GM23338 (cell line): ENCODE measurements around the gene C10orf90. TPM values are rescaled to one million over a fixed set of nuclear protein-coding genes. Genes with fewer than 3 reads are reported as not detected.

Experiments
- ATAC-seq: fragments of 200-7000 bp; cut with Tn5 transposase; 3 replicates; pipeline ENCODE4 v1.9.1; 2020
- DNase-seq: peaks from one replicate; pipeline ENCODE4 v3.0.0-alpha.2; 2015; ENCODE audit warnings: low spot score
- H2AFZ ChIP-seq: fragments of 200-600 bp; sonication (generic); 2 replicates; pipeline ENCODE4 v1.8.0; 2016; ENCODE audit warnings: antibody characterized with exemption, mild to moderate bottlenecking, moderate library complexity
- H3F3A ChIP-seq: fragments of 200-600 bp; sonication (generic); replicated peaks from 2 replicates; pipeline ENCODE4 v1.8.0; 2017; ENCODE audit warnings: antibody characterized with exemption, mixed run types, low read depth
- H3K27ac ChIP-seq: fragments of 200-600 bp; sonication (generic); 2 replicates; pipeline ENCODE4 v1.6.1; 2016; ENCODE audit warnings: low read depth
- H3K27me3 ChIP-seq: fragments of 200-600 bp; sonication (generic); 2 replicates; pipeline ENCODE4 v1.8.0; 2016; ENCODE audit warnings: mild to moderate bottlenecking, mixed run types, moderate library complexity; ENCODE audit not compliant: insufficient read depth
- H3K36me3 ChIP-seq: fragments of 200-600 bp; sonication (generic); 2 replicates; pipeline ENCODE4 v1.8.0; 2016; ENCODE audit warnings: mild to moderate bottlenecking; ENCODE audit not compliant: insufficient read depth
- H3K4me1 ChIP-seq: fragments of 200-600 bp; sonication (generic); 2 replicates; pipeline ENCODE4 v1.8.0; 2016; ENCODE audit warnings: mild to moderate bottlenecking, moderate library complexity; ENCODE audit not compliant: insufficient read depth
- H3K4me2 ChIP-seq: fragments of 200-600 bp; sonication (generic); 2 replicates; pipeline ENCODE4 v1.7.1; 2017; ENCODE audit warnings: mixed run types
- H3K4me3 ChIP-seq: fragments of 200-600 bp; sonication (generic); 2 replicates; pipeline ENCODE4 v1.6.1; 2016; ENCODE audit warnings: mixed run types
- H3K79me2 ChIP-seq: fragments of 200-600 bp; sonication (generic); replicated peaks from 2 replicates; pipeline ENCODE4 v1.8.0; 2017; ENCODE audit warnings: mild to moderate bottlenecking; ENCODE audit not compliant: insufficient read depth
- H3K9me2 ChIP-seq: fragments of 200-600 bp; sonication (generic); 2 replicates; pipeline ENCODE4 v1.8.0; 2017; ENCODE audit not compliant: insufficient read depth
- H4K20me1 ChIP-seq: fragments of 200-600 bp; sonication (generic); replicated peaks from 2 replicates; pipeline ENCODE4 v1.8.0; 2017; ENCODE audit warnings: mild to moderate bottlenecking; ENCODE audit not compliant: insufficient read depth
- H3K27ac Mint-ChIP-seq: 2 replicates; pipeline ENCODE4 v1.8.0; 2020; ENCODE audit warnings: inconsistent platforms, mild to moderate bottlenecking, moderate library complexity, mixed read lengths
- H3K27me3 Mint-ChIP-seq: 3 replicates; pipeline ENCODE4 v1.8.0; 2022; ENCODE audit warnings: low read depth, mild to moderate bottlenecking, moderate library complexity, mixed read lengths, inconsistent platforms; ENCODE audit not compliant: insufficient read depth, poor library complexity
- H3K36me3 Mint-ChIP-seq: 3 replicates; pipeline ENCODE4 v1.8.0; 2021; ENCODE audit warnings: low read depth, mild to moderate bottlenecking, inconsistent platforms, moderate library complexity, mixed read lengths
- H3K4me1 Mint-ChIP-seq: 3 replicates; pipeline ENCODE4 v1.8.0; 2020; ENCODE audit warnings: mild to moderate bottlenecking, inconsistent platforms, mixed read lengths
- H3K4me3 Mint-ChIP-seq: 3 replicates; pipeline ENCODE4 v1.8.0; 2021; ENCODE audit warnings: moderate library complexity, mild to moderate bottlenecking, inconsistent platforms, mixed read lengths
- H3K9me3 Mint-ChIP-seq: 3 replicates; pipeline ENCODE4 v1.8.0; 2020; ENCODE audit warnings: moderate library complexity, mild to moderate bottlenecking, inconsistent platforms, mixed read lengths
- CREB1 ChIP-seq: fragments of 250-450 bp; sonication (Bioruptor Pico); IDR thresholded peaks from 2 replicates; pipeline ENCODE4 v1.5.0; 2020; ENCODE audit warnings: low read depth, mild to moderate bottlenecking, moderate library complexity
- CTCF ChIP-seq, 2 experiments: fragments of 200-600 bp in 1 of 2; sonication (generic) in 1 of 2; conservative IDR thresholded peaks; 2 replicates each; pipeline versions ENCODE4 v1.5.1 to v1.6.1; 2016 to 2017; ENCODE audit warnings: antibody characterized with exemption in 2 of 2, low read depth in 2 of 2, mild to moderate bottlenecking in 2 of 2, moderate library complexity in 1 of 2
- ETS1 ChIP-seq: IDR thresholded peaks from 2 replicates; pipeline ENCODE4 v1.6.1; 2016; ENCODE audit warnings: antibody characterized with exemption
- EZH2 ChIP-seq: fragments of 200-600 bp; sonication (generic); IDR thresholded peaks from one replicate; pipeline ENCODE4 v1.8.0; 2017; ENCODE audit warnings: antibody characterized with exemption, mild to moderate bottlenecking, low read depth; ENCODE audit not compliant: unreplicated experiment
- EZH2phosphoT487 ChIP-seq: fragments of 200-600 bp; sonication (generic); IDR thresholded peaks from one replicate; pipeline ENCODE4 v1.8.1; 2018; ENCODE audit warnings: antibody characterized with exemption; ENCODE audit not compliant: unreplicated experiment
- JUNB ChIP-seq: IDR thresholded peaks from one replicate; pipeline ENCODE4 v1.6.1; 2016; ENCODE audit warnings: antibody characterized with exemption; ENCODE audit not compliant: unreplicated experiment
- NANOG ChIP-seq: IDR thresholded peaks from 2 replicates; pipeline ENCODE4 v1.6.1; 2016; ENCODE audit warnings: antibody characterized with exemption, borderline replicate concordance
- POLR2AphosphoS5 ChIP-seq: IDR thresholded peaks from 2 replicates; pipeline ENCODE4 v1.6.1; 2016; ENCODE audit warnings: antibody characterized with exemption, low read depth
- REST ChIP-seq: IDR thresholded peaks from one replicate; pipeline ENCODE4 v1.6.1; 2018; ENCODE audit warnings: antibody characterized with exemption; ENCODE audit not compliant: unreplicated experiment
- STAT1 ChIP-seq: IDR thresholded peaks from one replicate; pipeline ENCODE4 v1.6.1; 2016; ENCODE audit warnings: antibody characterized with exemption; ENCODE audit not compliant: unreplicated experiment
- ZNF114 ChIP-seq: fragments of 250-450 bp; sonication (Bioruptor Pico); IDR thresholded peaks from 2 replicates; pipeline ENCODE4 v1.5.0; 2020; ENCODE audit warnings: mild to moderate bottlenecking, moderate library complexity
- ZNF331 ChIP-seq: fragments of 250-450 bp; sonication (Bioruptor Pico); IDR thresholded peaks from 2 replicates; pipeline ENCODE4 v1.5.0; 2020; ENCODE audit warnings: low read depth, mild to moderate bottlenecking, moderate library complexity
- ZNF462 ChIP-seq: fragments of 250-450 bp; sonication (Bioruptor Pico); IDR thresholded peaks from 2 replicates; pipeline ENCODE4 v1.5.0; 2020; ENCODE audit warnings: mild to moderate bottlenecking, moderate library complexity
- polyA plus RNA-seq: library from polyadenylated mRNA; unstranded; fragments of >200 nt; fragmentation: Nextera tagmentation; extraction: Ambion mirVana; gene quantifications from 2 replicates; pipeline ENCODE4 v1.2.1, GENCODE V29; 2016
- total RNA-seq: library from RNA; depleted of rRNA; stranded (reverse); fragments of >200 nt; shearing (Covaris generic); gene quantifications from 2 replicates; pipeline ENCODE4 v1.2.3, GENCODE V29; 2014

C10orf90 gene
- total and polyA plus RNA-seq, 2 experiments from 2014 or later: 0.76 to 0.97 TPM

- H3K4me3 Mint-ChIP-seq: no peak overlapping the region
- Histone ChIP-seq H3K4me3 (no peak overlapping the region), H3K36me3 (no peaks in the 10 kb centered on the region), H4K20me1 (no peaks in the 10 kb centered on the region), H2AFZ (no peak overlapping the region), H3K4me1 (no peaks in the 10 kb centered on the region), H3K9me2 (no peaks in the 10 kb centered on the region), H3F3A (no peaks in the 10 kb centered on the region), H3K79me2 (no peaks in the 10 kb centered on the region), H3K27me3 (no peaks in the 10 kb centered on the region), H3K4me2 (no peak overlapping the region), H3K27ac (no peak overlapping the region)
- H3K4me1 Mint-ChIP-seq: peaks cover 8% of the 10 kb centered on the region; the same call in 2 of the 3 replicates
- peaks cover 2% of the 10 kb centered on the region for H3K27me3 Mint-ChIP-seq
- no peaks in the 10 kb centered on the region for H3K36me3 Mint-ChIP-seq
- no peak overlapping the region for H3K27ac Mint-ChIP-seq
- ATAC-seq: no peak
- DNase-seq: no peak
- no peaks in the 10 kb centered on the region for H3K9me3 Mint-ChIP-seq
- TF ChIP-seq JUNB: no peak
- TF ChIP-seq REST: no peak
- TF ChIP-seq POLR2AphosphoS5: no peak
- no peak for TF ChIP-seq ETS1
- no peak for TF ChIP-seq EZH2
- no peak for TF ChIP-seq ZNF462 (CRISPR knock-in tag)
- no peak for TF ChIP-seq EZH2phosphoT487
- TF ChIP-seq CTCF (conservative IDR thresholded peaks at IDR 0.05; ENCODE audit: low read depth in 2 of 2): no peak
- no peak for TF ChIP-seq ZNF114
- no peak for TF ChIP-seq ZNF331
- TF ChIP-seq NANOG: no peak
- TF ChIP-seq CREB1 (CRISPR knock-in tag): no peak
- no peak for TF ChIP-seq STAT1
Observed at GRCh38 chr10:126516515-126516914, 154.0 kb downstream of the C10orf90 start.
